Measurements from ENCODE around the gene PRKG1.
"Not testable (repeated sequence)": the region's sequence is repeated elsewhere in the genome, so short reads cannot be mapped to it uniquely, and the experiment has no call there.

Gene PRKG1

DNA sequence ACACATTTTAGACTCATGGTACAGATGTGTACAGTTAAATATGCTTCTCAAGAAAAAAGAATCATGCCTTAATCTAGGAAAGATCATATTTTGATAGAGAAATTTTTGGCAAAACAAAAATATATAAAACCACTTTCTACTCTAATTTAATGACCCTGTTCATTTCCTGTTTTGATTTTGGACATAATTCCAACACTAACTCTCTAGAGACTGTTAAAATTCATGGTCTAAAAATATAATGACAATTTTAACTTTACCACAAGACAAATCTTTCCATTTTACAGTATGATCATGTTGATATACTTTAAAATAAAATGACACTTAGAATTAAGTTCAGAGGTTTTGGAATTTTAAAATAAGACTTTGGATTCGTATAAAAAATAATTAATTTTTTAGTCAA is 45.2 kb downstream of the PRKG1 start:
- no peak for DNase-seq

DNA sequence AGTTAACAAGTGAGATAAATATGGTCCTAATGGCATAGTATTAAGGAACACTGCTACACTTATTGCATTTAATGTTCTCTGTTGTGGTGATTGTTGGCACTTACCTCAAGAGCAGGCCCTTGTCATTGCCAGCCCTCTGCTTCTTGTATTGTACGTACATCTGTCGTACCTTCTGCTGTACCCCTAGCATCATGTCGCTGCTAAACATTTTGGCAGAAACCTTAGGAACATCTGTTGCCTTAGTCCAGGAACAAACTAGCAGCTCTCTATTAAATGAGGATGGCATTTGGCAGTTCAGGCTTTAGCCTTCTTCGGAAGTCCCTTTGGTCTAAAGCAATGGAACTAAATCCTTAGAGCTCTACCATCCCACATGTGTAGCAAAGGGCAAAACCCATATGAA is 47.6 kb downstream of the PRKG1 start:
- DNase-seq = no peak

DNA sequence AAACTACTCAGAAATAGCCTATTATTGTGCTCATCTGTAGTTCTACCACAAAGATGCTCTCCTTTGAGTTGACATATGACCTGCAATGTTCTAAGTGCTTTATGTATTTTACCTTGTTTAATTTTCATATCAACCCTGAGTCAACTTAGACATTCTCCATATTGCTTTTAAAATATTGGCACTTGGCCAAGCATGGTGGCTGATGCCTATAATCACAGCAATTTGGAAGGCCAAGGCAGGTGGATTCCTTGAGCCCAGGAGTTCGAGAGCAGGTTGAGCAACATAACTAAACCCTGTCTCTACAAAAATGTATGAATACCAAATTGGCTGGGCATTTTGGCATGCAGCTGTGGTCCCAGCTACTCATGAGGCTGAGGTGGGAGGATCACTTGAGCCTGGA is 50.6 kb downstream of the PRKG1 start:
- DNase-seq = no peak

DNA sequence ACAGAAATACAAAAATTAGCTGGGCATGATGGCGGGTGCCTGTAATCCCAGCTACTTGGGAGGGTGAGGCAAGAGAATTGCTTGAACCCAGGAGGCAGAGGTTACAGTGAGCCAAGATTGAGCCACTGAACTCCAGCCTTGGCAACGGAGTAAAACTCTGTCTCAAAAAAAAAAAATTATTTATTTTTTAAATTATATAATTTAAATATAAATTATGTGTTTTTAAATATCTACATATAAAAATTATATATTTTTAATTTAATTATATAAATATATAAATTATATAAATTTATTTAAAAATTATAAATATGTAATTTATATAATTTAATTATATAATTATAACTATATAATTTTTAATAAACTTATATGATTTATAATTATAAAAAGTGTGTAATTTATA is 51.2 kb downstream of the PRKG1 start:
- DNase-seq = no peak

DNA sequence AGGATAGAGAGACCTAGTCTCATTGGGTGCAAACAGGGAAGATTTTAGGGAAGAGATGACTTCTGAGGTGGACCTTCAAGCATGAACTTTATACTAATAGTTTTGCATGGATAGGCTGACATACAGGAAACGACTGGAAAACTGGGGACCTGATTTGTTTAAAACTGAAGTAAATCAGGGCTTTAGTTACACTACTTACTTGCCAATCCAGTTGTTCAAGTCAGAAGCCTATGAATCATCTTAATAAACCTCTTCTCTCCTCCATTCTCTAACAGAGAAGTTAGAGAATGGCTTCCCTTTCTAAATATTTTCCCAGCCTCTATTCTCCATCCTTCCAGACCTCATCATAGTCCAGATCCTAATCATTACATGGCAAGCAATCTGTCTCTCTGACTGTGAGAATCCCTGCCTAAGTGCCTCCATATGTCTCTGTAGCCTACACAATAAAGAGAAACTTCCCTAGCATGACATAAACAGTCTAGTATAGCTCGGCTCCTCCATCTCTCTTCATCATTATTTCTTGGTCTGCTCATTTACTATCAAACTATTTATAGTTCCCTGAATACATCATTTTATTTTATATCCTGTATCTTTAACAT is 55.8 kb downstream of the PRKG1 start:
- DNase-seq = no peak

DNA sequence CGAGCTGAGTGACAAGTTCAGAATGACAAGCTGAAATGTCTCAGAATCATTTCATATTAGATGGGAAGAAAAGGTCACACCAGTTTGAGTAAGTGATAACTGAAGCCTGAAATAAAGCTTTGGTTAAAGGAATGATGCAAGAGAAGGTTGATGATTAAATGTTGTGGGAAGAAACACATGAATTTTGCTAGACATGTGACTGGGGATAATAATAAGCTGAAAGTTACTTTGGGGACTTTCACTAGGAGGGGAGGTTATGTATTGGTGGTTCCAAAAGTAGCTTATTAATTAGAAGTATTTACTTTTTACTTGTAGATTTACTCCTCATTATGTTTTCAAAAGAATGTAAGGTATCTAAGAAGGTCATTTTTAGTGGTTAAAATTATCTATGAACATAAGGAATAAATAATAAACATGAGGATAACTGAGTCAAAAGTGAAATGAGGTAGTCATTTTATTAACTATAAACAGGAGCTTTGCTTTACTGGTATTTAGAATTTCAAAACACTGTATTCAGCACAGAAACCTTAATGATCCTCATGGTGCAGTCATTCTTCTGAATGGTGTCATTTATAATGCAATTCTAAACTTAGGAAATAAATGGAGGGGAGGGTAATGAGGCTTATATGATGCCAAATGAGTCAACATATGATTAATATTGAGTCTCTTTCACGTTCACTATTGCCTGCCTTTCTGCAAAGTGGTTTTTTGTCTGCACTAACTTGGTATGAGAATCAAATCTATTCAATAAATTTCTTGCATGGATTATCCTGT is 63.7 kb downstream of the PRKG1 start:
- peak in 1 of 3 donors; percentile 0 for DNase-seq

DNA sequence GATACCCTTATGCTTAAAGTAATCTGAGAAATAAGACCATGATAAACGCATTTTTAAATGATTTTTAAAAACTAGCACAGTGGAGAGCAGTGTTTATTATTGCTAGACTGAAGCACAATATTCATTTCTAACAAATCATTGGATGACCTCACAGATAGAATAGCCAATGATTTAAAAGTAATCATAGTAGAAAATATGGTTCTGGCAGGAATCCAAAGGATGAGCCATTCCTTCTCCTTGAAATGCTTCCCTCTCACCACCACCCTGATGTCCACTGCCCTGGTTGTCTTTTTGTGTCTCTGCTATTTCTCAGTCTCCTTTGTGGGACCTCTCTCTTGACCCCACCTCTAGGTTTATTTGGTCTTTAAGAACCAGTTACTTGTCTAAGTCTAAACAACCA is 64.9 kb downstream of the PRKG1 start:
- no peak for DNase-seq

DNA sequence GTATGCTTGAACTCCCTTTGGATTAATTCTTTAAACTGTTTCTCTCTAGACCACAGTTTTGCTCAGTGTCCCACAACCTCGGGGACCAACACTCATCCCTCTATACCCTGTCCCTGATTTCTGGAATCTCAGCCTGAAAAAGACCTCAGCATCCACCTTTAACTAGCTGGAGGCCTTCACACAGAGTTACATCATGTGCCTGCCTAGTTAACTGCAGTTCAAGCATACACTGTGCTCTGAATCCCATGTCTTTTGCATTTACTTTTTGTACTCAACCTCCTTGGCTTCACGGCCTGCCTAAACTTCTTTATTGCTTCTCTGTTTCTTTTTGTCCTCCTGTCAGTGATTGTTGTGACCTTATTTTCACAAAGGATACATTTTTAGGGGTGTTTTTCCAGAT is 66.7 kb downstream of the PRKG1 start:
- no peak for DNase-seq

DNA sequence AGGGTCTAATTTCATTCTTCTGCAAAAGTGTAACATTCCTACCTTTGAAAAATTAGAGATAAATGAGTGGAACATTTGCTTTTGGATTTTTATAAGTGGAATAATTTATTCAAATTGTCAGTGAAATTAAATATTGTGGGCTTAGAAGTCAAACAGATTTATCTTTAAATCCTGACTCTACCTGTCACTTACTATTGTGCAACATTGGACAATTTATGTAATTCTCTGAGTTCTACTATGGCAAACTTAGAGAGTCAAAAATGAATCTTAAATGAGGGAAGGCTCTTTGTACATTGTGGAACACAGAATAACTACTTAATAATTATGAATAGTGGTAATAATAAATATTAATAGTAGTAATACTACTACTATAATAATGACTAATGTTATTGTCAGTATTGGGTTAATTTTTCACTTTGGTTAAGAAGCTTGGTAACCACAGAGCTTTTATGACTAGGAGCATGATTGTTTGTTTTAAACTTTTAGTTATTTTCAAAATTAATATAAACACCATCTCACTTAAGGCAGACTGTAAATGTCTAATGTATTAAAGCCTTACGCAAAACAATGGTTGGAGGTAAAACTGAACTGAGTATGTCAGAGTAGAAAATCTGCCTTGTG is 70.0 kb downstream of the PRKG1 start:
- no peak for DNase-seq

DNA sequence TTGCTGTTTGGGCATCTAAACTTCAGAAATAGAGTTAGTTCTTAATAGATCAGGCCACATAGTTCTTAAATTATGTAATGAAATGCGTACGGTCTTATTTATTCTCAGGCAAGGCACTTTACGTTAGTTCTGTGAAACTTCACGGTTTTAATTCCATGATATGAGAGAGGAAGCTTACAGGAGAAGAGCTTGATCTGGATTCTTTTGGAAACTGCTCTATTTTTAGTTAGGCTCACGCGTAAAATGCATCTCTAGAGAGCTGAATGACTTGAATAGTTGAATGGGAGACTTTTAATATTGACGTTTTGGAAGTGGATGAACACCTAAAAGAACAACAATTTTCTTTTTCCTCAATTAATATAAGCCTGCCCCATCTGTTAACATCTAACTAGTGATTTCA is 71.1 kb downstream of the PRKG1 start:
- DNase-seq = no peak

DNA sequence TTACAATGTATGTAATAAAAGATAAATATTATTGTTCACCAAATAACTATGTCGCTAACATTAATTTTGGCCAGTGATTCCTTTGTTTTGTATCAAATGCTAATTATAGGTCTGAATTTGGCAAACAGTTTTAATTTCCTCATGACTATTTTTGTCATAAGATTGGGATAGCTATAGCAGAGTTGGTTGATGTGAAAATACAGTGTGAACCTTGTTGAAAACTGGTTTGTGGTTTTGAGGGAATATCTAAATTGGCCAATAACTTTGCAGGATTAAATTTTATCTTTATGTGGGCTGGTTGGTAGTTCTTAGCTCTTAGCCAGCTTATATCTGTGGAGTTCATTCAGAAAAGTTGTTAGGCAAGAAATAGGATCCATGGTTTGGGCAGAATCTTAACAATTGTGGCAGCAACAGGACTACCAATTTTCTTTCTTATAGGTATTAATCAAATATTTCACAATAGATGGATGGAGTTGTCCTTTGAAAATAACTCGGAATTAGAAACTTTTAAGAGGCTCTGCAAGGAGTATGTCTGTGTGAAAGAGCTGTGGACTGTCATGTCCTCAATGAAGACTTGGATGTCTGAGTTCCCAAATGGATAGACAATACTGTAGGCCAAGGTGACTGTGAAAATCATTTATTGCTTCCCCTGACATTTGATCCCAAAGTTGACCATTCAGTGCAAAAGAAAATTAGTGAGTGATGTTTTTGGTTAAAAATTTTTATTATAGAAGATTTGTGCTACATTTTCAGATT is 73.5 kb downstream of the PRKG1 start:
- no peak for DNase-seq

DNA sequence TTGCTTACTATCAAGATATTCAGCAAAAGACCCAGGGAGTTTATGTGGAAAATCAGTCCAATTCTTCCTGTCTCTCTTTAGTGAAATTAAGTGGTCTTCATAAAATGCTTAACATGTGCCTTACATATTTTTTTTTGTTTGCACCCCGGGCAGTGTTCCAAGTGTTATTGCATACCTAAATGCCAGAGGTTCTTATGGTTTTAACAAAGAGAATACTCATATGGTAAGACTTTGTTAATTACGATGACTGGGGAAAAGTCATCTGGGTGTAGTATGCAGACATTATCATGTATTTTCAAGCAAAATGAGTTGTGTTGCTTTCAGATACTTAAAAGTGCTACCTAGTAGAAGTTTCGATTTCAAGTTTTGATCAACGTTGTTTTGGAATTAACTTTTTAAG is 82.6 kb downstream of the PRKG1 start:
- no peak for DNase-seq

DNA sequence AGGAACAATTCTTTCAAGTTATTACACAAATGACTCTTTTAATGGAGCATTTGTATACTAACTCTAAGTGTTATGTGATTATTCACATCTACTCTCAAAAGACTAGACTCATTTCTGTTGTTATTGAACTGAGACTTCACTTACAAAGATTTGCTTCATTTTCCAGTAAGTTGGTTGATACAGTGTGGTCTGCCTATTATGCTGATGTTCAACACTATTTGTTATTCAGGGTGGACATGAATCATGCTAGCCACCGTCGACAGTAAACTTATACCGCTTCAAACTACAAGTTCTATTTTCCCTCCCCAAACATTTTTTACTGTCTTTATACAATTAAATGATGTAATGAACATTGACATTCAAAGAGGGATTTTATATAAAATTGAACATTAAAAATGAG is 84.5 kb downstream of the PRKG1 start:
- DNase-seq = no peak

DNA sequence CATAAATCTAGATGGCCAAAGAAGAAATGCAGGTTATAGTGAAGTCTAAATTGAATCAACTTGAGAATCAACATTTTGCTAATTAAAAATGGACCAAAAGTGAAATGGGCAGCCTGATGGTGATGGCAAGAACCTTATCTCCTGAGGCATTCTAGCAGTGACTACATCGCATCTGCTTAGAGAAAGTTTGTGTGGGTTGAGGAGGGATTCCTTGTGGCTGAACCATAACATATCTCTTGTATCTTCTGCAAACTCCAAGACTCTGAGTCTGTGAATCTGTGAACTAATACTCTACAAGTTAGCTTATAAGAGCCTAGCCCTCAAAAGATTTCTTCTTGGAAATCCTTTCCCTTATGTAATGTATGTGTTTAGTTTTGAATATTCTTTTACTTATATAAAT is 85.6 kb downstream of the PRKG1 start:
- no peak for DNase-seq

DNA sequence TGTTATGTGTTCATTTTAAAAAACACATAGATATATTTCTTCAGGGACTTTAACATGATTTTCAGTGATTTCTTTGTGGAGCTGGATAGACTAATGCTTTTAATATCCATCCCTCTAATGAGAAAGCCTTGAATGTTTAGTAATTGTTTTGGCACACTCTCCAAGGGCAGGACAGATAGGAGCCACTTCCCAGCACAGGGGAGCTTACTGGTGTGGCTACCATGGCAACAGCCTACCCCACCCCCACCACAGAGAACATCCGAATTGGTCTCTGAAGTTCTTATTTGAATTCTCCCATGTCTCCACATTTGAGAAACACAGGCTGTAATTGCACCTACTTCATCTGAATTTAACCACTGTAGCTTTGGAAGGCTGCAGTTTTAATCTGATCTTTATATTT is 87.7 kb downstream of the PRKG1 start:
- no peak for DNase-seq

DNA sequence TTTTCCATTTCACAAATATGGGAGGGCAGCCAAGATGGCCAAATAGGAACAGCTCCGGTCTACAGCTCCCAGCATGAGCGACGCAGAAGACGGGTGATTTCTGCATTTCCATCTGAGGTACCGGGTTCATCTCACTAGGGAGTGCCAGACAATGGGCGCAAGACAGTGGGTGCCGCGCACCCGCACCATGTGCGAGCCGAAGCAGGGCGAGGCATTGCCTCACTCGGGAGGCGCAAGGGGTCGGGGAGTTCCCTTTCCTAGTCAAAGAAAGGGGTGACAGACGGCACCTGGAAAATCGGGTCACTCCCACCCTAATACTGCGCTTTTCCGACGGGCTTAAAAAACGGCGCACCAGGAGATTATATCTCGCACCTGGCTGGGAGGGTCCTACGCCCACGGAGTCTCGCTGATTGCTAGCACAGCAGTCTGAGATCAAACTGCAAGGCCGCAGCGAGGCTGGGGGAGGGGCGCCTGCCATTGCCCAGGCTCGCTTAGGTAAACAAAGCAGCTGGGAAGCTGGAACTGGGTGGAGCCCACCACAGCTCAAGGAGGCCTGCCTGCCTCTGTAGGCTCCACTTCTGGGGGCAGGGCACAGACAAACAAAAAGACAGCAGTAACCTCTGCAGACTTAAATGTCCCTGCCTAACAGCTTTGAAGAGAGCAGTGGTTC is 89.2 kb downstream of the PRKG1 start:
- DNase-seq = not testable (repeated sequence)

DNA sequence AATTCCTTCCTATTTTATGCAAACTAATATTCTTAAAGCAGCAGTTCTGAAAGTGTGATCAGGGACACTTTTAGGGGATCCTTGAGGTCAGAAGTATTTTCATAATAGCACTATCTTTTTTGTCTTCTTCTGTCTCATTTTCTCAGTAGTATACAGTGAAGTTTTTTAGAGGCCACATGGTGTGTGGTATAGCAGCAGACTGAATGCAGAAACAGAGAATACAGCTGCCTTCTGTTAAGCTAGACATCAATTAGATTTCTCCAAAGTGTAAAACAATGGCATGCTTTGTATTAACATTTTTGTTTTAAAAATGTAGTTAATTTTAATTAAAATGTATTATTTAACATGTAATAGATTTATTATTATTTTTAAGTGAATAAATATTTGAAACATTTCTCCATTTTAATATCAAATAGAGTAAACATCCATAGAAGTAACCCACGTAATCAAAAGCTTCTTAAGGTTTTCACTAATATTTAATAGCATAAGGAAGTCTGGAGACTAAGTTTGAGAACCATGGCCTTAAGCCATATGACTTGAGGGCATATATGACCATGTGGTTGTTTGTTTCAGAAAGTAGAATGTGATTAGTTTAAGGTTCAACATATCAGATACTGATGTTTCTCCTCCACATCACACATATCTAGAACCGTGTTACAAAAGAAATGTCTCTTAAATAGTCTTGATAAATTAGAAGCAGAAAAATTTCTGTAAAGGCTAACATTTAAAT is 94.0 kb downstream of the PRKG1 start:
- DNase-seq = no peak

DNA sequence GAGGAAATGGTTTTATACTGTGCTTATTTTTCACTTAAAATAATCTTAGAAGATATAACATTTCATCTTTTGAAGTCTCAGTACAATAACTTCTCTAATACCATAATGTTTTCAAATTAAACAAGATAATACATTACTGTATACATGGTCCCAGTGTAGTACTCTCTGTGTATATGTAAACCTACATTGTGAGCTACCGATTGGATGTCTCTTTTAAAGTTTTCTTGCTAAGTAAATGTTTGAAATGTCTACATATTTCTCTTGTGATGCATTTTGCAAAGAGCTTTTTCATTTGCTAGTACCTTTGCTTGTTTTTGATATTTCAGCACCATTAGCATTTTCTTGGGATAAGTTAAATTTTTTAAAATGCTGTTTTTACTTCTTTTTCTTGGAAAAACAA is 94.8 kb downstream of the PRKG1 start:
- no peak for DNase-seq

DNA sequence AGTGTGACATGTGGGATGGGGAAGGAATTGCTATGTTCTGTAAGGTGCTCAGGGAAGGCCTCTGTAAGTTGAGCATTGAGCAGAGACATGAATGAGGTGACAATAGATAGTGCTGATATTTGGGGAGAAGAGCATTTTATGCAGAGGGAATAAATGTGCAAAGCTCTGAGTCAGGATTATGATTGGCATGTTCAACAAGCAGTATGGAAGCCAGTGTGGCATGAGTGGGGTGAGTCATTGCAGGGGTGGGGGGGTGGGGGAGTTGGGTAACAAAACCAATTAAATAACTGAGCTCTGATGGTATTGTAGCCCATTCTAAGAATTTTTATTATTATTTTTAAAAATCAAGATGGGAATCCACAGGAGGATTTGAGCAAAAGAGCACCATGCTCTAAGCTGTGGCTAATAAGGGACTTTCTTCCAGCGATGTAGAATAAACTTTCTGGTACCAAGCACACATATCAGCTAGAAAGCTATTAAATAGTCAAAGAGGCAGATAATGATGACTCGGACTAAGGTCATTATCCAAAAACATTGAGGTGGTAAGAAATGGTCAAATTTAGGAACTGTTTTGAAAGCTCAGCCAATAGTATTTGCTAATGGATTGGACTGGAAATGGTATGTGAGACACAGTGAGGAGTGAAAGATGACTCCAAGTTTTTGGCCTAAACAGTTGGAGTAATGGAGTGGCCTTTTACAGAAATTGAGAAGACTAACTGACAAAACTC is 96.4 kb downstream of the PRKG1 start:
- DNase-seq = no peak

DNA sequence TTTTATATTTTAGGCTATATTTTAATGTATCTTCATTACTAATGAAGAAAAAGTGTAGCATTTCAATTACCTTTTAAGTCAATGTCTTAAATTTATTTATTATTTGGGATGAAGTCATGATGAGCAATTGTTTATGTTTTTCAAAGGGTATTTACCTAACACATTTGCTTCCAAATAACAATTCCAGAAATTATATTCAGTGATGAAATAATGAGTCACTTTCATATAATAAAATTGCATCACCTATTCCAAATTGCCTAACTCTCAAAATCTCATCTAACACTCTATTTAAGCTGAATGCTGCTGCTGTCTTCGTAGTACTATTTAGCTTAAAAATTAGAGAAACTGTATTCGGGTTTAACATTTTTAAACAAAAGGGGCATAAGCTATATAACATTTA is 97.7 kb downstream of the PRKG1 start:
- peak in 1 of 3 donors; percentile 1 for DNase-seq

DNA sequence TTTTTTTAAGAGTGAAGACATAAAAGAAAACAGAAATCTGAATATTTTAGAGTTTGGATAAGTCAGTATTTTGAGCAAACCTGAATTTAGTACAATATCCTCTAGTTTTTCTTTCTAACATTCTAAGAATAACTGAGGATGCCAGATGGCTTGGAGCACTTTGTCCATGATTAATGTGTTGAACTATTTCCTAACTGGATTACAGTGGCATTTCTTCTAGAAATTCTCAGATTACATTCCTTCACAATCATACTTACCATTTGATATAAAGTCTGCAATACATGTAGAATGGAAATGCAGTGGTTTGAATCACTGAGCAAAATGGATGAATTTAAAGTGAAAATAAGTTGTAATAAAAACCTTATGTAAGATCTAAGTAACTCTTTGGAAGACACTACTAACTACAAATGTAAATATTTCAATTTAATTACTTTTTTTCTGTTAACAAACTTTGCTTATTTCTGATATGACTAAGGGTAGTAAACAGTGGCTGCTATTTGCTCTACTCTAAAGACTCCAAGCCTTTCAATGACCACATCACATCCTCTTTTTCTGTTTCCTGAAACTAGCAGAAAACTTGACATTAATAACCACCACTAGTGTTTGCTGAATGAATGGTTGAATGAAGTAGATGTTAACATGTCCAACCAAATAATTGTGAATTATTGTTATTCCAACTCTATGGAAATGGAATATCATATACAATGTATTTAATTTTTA is 102.8 kb downstream of the PRKG1 start:
- no peak for DNase-seq
